ENCODE data around the gene RALGAPB. TPM values are rescaled to one million over a fixed set of nuclear protein-coding genes. Genes with fewer than 3 reads are reported as not detected.
A peak's percentile ranks its signal among the peaks of the same experiment; 100 is the strongest.
"Not testable (repeated sequence)": the region's sequence is repeated elsewhere in the genome, so short reads cannot be mapped to it uniquely, and the experiment has no call there.

RALGAPB gene
- total RNA-seq, 1 experiment from 2014 or later: 35.9 TPM

- DNase-seq (ENCODE audit: low read depth): peak; percentile 90
Observed at GRCh38 chr20:38446441-38447209, 26.0 kb upstream of the RALGAPB start.

DNA sequence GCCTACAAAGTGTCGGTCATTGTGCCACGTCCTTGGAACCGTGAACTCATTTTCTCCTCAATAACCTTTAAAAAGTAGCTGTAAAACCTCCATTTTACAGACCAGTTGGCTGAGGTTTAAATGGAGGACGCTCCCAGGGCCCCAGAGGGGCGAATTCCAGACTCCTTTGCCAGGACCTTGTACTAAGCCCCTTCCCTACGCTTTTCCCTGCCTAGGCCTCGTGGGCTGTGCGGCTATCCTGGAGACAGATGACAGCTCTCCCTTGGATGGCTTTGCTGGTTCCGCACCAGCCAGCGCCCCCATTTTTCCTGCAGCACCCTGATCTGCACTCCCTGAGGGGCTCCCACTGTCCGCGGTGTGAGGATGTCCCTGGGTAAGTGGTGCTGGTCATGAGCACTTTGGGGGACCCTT, 25.4 kb upstream of the RALGAPB start:
- no peak for DNase-seq (ENCODE audit: low read depth)

DNA sequence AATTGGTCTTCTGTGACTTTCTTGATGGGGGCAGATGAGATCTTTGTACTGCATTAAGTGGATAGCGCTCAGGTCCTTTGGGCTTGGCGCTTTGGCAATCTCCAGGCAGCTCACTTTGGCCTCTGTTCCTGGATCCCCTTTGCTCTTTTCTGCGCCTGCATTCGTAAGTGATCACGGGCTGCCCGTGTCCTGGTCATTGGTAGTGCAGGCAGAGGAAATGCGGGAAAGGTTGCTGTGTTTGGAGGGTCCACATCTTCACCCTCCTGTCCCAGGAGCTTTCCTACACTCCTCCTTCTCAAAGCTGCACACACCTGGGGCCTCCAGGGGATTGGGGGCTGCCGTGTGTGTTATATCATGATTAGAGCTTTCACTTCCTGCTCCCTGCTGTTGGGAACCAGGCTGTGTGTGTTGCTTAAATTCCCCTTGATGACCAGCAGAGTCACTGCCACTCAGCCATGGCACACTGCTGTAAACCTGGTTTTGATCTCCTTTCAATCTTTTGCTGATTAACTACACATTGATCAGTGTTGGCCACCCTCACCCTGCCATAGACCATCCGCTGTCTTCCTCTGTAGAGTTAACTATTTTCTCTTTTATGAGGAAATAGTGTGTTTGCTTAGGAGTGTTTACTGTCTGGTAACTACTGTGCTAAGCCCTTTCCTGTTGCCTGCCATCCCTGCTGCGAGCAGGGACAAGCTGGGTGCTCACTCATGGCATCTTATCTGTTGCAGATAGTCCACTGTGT, 24.5 kb upstream of the RALGAPB start:
- no peak for DNase-seq (ENCODE audit: low read depth)

DNA sequence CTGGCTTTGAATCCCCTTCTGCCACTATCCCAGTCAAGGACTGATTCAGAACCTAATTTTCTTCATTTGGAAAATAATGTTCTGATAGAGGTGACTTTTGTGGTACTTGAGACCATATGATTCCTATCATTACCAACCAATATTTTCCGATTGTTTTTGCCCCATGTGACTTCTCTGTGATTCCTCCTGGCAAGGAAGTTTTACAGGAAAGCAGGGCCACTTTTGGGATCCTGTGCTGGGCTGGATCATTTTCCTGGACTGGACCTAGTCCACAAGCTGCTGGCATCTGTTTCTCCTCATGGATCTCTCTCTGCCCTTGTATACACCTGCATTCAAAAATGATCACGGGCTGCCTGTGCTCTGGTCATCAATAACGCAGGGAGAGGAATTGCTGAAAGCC, 23.6 kb upstream of the RALGAPB start:
- no peak for DNase-seq (ENCODE audit: low read depth)

DNA sequence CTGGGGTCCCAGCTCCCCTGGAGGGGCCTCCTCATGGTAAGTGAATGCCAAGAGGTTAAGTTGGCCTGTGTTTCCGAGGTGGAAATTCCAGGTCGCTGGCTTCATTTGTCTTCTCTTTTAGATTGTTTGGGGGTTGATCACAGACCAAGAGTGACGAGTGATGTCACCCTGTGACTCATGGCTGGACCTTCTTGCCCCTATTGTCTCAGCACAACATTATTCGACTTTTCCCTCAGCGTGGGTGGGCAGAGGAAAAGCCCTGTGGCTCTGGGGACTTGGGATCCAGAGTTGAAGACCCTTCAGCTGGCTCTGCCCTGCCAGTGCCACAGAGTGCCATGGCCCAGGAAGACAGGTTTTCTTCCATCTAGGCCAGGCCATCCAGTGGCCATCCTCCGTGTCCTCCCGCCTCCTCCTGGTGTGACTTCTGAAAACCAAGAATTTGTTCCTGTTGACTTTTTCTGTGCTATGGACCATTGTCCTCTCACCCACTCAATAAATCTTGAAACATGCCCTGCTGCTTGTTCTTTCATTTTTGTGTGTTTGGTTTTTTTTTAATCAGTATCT, 22.1 kb upstream of the RALGAPB start:
- DNase-seq (ENCODE audit: low read depth): peak; percentile 90

GRCh38 chr20:38452880-38453624, 19.6 kb upstream of the RALGAPB start:
- peak; percentile 77 for DNase-seq (ENCODE audit: low read depth)

DNA sequence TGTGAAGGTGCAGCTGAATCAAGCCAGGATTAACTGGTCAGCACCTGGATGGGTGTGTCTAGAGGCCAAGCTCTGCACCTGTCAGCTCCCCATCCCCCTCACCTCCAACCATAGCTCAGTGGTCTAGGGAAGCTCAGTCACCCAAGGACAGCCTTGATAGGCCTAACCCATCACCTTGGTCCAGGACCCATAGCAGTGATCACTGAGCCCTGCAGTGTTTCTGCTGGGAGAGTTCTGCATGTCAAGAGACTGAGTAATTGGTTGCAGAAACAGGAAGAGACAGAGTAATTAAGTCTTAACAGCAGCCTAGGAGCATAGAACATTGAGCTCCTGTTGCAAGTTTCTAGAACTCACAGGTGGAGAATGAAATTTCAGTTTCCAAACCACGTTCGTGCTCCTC, 18.7 kb upstream of the RALGAPB start:
- DNase-seq (ENCODE audit: low read depth): peak; percentile 51

- DNase-seq (ENCODE audit: low read depth): no peak
Observed at GRCh38 chr20:38454556-38455473, 17.8 kb upstream of the RALGAPB start.

DNA sequence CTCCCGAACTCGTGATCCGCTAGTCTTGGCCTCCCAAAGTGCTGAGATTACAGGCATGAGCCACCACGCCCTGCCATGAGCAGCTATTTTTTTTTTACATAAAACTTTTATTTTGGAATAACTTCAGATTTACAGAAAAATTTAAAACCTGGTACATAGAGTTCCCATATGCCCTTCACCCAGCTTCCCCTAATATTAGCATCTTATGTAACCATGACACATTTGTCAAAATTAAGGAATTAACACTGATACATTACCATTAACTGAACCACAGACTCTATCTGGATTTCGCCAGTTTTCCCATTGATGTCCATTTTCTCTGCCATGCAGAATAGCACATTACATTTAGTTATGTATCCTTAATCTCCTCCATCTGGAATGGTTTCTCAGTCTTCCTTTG, 14.3 kb upstream of the RALGAPB start:
- DNase-seq (ENCODE audit: low read depth): no peak

DNA sequence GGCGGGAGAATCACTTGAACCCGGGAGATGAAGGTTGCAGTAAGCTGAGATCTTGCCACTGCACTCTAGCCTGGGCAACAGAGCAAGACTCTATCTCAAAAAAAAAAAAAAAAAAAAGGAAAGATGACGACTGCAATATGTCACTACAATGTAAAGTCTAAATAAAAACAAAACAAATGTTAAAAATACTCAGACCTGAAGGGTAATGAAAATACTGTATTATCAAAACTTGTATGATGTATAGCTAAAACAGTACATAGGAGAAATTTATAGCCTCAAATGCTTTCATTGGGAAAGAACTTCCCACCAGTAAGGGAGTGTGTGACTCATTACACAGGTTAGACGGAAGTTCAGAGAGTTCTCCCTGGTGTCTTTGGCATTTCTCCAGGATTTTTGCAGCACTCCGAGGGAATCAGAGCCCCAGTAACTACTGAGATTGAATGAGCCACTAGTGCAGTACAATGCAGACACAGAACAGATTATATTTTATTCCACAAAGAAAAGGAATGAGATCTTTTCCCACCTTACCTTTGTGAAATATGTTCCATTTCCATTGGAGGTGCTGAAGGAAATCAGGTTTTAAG, 12.5 kb upstream of the RALGAPB start:
- DNase-seq (ENCODE audit: low read depth): peak; percentile 97

- DNase-seq (ENCODE audit: low read depth): not testable (repeated sequence)
Observed at GRCh38 chr20:38460631-38461030, 12.0 kb upstream of the RALGAPB start.

DNA sequence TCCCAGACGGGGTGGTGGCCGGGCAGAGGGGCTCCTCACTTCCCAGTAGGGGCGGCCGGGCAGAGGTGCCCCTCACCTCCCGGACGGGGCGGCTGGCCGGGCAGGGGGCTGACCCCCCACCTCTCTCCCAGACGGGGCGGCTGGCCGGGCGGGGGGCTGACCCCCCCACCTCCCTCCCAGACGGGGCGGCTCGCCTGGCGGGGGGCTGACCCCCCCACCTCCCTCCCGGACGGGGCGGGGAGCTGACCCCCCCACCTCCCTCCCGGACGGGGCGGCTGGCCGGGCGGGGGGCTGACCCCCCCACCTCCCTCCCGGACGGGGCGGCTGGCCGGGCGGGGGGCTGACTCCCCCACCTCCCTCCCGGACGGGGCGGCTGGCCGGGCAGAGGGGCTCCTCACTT, 11.5 kb upstream of the RALGAPB start:
- not testable (repeated sequence) for DNase-seq (ENCODE audit: low read depth)

GRCh38 chr20:38461569-38461968, 11.1 kb upstream of the RALGAPB start:
- not testable (repeated sequence) for DNase-seq (ENCODE audit: low read depth)

DNA sequence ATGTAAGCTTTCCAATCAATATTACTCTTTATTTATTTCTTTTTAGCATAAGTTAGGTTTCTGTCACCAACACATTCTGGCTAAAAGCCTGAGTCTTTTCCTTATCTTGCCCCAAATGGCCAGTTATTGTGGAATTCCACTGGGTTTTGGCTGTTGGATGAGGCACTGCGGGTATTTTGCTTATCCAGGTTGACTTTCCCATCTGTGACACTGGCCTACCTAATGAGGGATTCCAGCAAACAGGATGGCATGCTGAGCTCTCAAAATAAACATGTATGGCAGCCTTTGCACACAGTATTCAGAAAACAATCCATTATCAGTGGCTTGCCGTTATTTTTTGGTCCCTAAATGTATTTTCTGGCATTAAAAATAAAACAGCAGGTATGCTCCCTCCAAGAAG, 6.5 kb upstream of the RALGAPB start:
- no peak for DNase-seq (ENCODE audit: low read depth)

DNA sequence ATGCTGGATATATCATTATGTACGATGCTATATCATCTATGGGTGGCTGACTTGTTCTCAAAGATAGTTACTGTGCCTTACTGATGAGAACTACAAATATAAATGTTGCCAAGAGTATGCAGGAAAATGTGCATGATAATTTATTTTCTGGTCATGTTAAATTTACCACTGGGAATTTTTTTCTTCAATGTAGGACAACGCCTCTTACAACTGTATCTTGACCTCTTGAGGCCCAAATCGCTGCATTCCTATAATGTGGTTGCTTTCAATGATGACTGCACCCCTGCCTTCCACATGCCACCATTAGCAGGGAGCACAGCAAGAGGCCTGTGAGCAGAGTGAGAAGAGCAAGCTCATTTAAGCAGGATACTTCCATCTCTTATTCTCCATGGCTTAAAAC, 5.7 kb upstream of the RALGAPB start:
- DNase-seq (ENCODE audit: low read depth): no peak

GRCh38 chr20:38471245-38471644, 1.4 kb upstream of the RALGAPB start:
- no peak for DNase-seq (ENCODE audit: low read depth)

DNA sequence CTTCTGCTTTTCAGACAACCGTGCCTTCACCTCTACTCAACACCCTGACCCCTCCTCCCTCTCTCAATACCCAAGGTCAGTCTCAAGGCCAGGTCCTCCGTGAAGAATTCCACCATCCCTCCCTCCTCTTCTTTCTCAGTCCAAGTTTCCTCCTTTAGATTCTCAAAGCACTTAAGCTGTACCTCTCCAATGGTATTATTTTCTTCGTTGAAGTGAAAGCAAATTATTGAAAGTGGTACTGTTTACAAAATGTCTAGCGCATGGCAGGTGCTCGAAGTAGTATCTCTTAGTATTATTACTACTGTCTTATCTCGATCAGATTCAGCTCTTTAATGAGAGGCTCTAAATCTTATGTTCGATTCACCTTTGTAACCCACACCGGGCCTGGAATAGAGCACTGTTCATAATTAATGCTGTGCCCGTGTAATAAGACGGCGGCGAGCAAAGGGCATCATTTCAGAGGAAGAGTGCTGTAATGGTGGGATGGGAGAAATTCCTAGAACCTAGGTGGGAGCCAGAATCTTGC, 593 bp upstream of the RALGAPB start:
- DNase-seq (ENCODE audit: low read depth): no peak

DNA sequence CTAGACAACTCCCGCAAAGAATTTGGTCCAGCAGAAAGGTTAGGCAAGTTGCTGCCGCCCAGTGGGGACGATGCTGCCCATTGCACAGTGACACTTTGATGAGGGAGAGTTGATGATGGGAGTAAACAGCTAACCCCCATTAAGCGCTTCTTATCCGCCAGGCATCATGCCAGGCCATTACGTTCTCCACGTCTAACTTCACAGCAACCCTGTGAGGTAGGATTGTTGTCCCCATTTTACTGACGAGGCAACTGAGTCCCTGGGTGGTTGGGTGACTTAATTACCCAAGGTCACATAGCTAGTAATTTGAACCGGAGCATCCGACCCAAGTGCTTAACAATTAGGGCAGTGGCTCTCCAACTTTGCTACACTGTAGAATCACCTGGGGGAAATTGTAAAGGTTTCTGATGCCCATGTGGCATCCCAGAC, 738 bp downstream of the RALGAPB start:
- peak; percentile 66 for DNase-seq (ENCODE audit: low read depth)

DNA sequence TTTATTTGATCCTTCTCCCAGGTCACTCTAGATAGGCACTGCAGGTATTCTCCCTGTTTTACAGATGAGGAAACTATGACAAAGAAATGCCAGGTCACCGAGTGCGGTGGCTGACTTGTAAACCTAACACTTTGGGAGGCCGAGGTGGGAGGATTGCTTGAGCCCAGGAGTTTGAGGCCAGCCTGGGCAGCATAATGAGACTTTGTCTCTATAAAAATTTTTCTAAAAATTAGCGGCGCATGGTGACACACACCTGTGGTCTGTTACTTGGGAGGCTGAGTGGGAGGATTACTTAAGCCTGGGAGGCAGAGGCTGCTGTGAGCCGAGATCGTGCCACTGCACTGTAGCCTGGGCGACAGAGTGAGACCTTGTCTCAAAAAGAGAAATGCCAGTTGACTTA, 5.1 kb downstream of the RALGAPB start:
- DNase-seq (ENCODE audit: low read depth): no peak

- DNase-seq (ENCODE audit: low read depth): no peak
Observed at GRCh38 chr20:38479596-38479995, 7.0 kb downstream of the RALGAPB start.

Data from M059J (cell line).